ENCODE results near the gene IGSF23.
"Not testable (repeated sequence)": the region's sequence is repeated elsewhere in the genome, so short reads cannot be mapped to it uniquely, and the experiment has no call there.

GRCh38 chr19:44631611-44632010 is 18.2 kb downstream of the IGSF23 start:
- TF ChIP-seq CTCF, POLR2A (IDR thresholded peaks at IDR 0.05): not testable (repeated sequence)

Data from upper lobe of left lung (tissue), 4 donors.